ENCODE measurements around the gene NNAT.
"Not testable (repeated sequence)": the region's sequence is repeated elsewhere in the genome, so short reads cannot be mapped to it uniquely, and the experiment has no call there.

NNAT gene

DNA sequence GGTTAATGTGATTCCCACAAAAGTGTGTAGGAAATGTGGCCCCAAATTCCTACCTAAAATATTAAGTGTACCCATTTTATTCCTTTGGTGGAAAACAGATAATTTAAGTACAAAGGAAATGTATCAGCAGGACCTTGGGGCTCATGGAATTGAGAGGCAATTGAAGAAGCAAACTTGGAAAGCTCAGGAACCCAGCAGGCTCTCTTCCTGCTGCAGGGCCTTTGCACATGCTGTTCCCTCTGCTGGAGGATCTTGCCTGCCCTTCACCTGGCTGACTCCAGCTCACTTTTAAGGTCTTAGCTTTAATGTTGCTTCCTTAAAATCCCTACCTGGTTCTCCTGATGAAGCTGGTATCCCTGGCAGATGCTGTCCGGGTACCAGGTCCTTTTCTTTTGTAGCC, 16.5 kb downstream of the NNAT start:
- in situ Hi-C loops (cut with MboI; ENCODE audit: low sequenced_read_pairs), result loop anchor here (25.0 kb wide), 1 partner anchor 275 kb away; the partner anchor contains the start of gene GHRH

DNA sequence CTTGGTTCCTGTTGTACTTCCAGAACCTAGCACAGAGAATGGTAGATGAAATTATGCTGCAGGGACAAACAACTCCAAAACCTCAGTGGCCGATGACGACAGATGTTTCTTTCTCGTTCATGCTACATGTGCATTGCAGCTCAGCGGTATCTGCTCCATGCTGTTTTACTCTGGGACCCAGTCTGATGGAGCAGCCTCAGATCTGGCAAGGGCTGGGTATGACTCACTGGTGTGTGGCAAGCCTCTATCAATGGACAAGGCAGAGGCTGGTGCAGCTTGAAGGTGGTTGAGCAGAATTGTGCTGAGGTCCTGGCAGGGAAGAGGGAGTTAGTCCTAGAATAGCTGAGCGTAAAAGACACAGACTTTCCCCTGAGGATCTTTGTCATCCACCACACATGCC, 17.0 kb downstream of the NNAT start:
- in situ Hi-C loops (cut with MboI; ENCODE audit: low sequenced_read_pairs), result loop anchor here (25.0 kb wide), 1 partner anchor 276 kb away; the partner anchor contains the start of gene GHRH

DNA sequence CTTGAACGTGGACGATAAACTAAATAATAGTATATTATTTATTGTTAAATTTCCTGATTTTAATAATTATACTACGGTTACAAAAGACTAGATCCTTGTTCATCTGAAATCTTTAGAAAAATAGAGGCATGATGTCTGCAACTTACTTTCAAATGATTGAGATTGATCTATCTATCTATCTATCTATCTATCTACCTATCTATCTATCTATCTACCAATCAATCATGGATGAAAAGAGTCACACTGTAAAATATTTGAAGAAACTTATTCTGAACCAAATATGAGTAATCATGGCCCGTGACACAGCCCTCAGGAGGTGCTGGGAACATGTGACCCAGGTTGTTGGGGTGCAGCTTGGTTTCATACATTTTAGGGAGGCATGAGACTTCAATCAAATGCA, 18.4 kb downstream of the NNAT start:
- in situ Hi-C loops (cut with MboI; ENCODE audit: low sequenced_read_pairs), result loop anchor here (25.0 kb wide), 1 partner anchor 277 kb away; the partner anchor contains the start of gene GHRH

DNA sequence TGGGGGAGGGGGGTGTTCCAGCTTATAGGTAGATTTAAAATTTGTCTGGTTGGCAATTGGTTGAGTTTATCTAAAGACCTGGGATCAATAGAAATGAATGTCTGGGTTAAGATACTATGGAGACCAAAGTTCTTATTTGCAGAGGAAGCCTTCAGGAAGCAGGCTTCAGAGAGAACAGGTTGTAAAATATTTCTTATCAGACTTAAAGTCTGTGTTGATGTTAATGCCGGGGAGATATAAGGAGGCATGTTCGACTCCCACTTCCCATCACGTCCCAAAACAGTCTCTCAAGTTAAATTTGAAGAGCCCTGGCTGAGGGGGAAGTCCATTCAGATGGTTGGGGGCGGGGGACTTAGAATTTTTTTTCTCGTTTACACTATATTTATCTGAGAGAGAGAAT, 19.0 kb downstream of the NNAT start:
- in situ Hi-C loops (cut with MboI; ENCODE audit: low sequenced_read_pairs), result loop anchor here (25.0 kb wide), 1 partner anchor 278 kb away; the partner anchor contains the start of gene GHRH

DNA sequence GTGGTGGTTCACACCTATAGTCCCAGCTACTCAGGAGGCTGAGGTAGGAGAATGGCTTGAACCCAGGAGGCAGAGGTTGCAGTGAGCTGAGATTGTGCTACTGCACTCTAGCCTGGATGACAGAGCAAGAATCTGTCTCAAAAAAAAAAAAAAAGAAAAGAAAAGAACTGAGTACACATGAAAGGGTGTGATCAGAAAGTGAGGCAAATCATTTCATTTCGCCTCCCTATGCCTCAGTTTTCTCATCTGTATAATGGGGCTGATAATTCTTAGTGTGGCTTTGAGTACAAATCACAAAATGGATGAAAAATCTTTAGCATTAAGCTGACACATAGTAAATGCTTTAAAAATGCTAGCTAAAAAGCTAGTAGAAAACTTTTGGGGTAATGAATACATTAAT, 19.8 kb downstream of the NNAT start:
- in situ Hi-C loops (cut with MboI; ENCODE audit: low sequenced_read_pairs), result loop anchor here (25.0 kb wide), 1 partner anchor 279 kb away; the partner anchor contains the start of gene GHRH

DNA sequence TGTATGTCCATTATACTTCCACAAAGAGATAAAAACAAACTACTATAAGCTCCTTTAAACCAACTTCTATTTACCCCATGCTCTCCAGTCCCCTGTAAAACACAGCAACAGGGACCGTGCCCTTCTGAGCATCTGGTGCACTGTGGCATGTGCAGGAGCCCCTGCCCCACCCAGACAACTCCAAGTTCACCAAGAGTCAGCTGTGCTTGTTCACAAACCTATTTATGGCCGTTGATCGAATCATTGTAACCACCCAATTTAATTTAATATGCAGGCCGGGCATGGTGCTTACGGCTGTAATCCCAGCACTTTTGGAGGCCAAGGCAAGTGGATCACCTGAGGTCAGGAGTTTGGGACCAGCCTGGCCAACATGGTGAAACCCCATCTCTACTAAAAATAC, 20.3 kb downstream of the NNAT start:
- in situ Hi-C loops (cut with MboI; ENCODE audit: low sequenced_read_pairs), result loop anchor here (25.0 kb wide), 1 partner anchor 279 kb away; the partner anchor contains the start of gene GHRH

DNA sequence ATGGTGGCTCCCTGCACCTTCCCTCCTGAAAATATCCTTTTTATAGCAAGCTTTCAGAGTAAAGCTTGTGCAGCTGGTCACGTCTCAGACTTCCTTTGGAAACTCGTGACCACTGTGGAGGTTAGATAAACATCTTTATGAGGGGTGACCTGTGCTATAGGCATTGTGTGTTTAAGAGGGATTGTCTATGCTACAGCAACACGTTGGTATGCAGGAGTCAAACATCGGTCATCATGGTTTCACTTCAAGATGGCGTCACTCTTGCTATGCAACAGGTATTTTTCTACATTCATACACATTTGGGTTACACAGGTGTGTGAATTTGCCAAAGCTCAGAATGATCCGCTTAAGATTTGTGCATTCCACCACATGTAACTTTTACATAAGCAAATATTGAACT, 21.2 kb downstream of the NNAT start:
- in situ Hi-C loops (cut with MboI; ENCODE audit: low sequenced_read_pairs), result loop anchor here (25.0 kb wide), 1 partner anchor 280 kb away; the partner anchor contains the start of gene GHRH

DNA sequence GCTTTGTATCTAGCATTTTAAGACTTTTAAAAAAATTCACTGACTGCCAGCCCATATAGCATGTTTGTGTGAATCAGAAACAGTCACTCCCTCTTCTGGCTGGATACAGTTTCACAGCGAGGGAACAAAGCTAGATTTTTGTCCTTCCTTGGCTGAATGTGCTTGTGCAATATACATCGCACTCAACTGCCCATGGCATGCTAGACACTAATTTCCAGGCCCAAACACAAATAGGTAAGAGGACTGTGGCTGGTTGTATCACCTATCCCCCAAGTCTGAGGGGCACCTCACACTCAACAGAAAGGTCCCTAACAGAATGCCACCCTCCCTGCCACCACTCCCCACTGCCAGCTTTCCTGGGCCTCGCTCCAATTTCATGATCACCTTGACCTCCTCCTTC, 22.8 kb downstream of the NNAT start:
- in situ Hi-C loops (cut with MboI; ENCODE audit: low sequenced_read_pairs), result loop anchor here (25.0 kb wide), 1 partner anchor 282 kb away; the partner anchor contains the start of gene GHRH

DNA sequence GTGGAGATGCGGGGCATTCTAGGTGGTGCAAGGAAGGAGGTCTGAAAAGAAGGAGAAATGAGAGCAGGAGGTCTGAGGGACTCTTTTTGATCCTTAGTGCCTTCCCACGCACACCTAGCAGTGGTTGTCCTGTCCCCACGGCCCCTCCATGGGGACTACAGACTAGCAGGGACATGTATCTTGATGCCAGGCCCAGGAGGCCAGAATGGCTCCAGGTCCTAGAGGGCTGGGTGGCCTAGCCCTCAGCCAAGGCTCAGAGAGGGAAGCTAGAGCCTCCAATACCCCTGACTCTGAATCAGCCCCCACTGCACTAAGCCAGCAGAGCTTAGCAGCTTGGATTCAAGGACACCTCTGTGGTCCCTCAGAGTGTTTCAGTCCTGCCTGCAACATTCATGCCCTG, 23.3 kb downstream of the NNAT start:
- in situ Hi-C loops (cut with MboI; ENCODE audit: low sequenced_read_pairs), result loop anchor here (25.0 kb wide), 1 partner anchor 282 kb away; the partner anchor contains the start of gene GHRH

DNA sequence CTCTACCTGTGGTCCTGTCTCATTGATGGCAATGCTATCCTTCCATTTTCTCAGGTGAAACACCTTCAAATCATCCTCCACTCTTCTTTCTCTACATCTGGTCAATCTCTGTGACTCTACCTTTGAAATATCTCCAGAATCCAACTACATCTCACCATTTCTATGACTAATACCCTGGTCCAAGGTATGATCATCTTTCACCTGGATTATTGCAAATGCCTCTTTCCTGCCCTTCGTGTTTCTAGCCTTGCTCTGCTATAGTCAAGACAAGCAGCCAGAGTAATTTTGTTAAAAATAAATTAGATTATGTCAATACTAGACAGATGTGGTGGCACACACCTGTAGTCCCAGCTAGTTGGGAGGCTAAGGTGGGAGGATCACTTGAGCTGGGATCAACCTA, 24.5 kb downstream of the NNAT start:
- in situ Hi-C loops (cut with MboI; ENCODE audit: low sequenced_read_pairs), result loop anchor here (25.0 kb wide), 1 partner anchor 283 kb away; the partner anchor contains the start of gene GHRH

DNA sequence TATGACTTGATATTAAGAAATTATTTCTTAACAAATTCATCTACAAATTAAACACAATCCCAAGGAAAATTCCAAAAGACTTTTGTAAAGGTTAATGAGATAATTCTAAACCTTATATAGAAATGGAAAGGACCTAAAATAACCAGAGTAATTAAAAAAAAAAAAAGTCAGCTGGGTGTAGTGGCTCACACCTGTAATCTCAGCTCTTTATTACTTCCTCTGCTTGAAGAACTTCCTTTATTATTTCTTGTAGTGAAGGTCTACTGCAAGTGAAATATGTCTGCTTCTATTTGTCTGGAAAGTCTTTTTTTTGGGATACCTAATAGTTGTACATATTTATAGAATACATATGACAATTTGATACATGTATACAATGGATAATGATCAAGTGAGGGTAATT, 26.9 kb downstream of the NNAT start:
- in situ Hi-C loops (cut with MboI; ENCODE audit: low sequenced_read_pairs), result loop anchor here (25.0 kb wide), 1 partner anchor 286 kb away; the partner anchor contains the start of gene GHRH

DNA sequence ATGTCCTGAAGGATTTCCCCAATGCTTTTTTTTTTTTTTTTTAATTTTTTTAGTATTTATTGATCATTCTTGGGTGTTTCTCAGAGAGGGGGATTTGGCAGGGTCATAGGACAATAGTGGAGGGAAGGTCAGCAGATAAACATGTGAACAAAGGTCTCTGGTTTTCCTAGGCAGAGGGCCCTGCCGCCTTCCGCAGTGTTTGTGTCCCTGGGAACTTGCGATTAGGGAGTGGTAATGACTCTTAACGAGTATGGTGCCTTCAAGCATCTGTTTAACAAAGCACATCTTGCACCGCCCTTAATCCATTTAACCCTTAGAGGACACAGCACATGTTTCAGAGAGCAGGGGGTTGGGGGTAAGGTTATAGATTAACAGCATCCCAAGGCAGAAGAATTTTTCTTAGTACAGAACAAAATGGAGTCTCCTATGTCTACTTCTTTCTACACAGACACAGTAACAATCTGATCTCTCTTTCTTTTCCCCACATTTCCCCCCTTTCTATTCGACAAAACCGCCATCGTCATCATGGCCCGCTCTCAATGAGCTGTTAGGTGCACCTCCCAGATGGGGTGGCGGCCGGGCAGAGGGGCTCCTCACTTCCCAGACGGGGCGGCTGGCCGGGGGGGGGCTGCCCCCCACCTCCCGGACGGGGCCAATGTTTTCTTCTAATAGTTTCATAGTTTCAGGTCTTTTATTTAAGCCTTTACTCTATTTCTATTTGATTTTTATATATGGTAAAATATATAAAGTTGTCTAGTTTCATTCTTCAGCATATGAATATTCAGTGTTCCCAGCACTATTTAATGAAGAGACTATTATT, 29.3 kb downstream of the NNAT start:
- in situ Hi-C loops (cut with MboI; ENCODE audit: low sequenced_read_pairs), result not testable (repeated sequence)

DNA sequence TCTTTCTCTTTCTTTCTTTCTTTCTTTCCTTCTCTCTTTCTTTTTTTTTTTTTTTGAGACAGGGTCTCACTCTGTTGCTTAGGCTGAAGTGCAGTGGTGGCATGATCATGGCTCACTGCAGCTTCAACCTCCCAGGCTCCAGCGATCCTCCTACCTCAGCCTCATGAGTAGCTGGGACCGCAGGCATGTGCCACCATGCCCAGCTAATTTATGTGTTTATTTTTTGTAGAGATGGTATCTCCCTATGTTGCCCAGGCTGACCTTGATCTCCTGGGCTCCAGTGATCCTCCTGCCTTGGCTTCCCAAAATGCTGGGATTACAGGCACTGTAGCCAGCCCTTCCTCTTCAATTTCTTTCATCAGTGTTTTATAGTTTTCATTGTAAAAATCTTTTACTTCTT, 30.6 kb downstream of the NNAT start:
- in situ Hi-C loops (cut with MboI; ENCODE audit: low sequenced_read_pairs), result not testable (repeated sequence)

DNA sequence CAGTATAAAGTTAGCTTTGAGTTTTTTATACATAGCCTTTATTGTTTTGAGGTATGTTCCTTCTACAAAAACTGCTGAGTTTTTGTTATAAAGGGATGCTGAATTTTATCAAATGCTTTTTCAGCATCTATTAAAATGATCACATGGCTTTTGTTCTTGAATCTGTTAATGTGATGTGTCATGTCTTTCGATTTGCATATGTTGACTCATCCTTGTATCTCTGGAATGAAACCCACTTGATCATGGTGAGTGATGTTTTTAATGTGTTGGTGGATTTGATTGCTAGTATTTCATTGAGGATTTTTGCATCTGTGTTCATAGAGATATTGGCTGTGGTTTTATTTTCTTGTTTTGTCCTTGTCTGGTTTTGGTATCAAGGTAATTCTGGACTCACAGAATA, 31.4 kb downstream of the NNAT start:
- in situ Hi-C loops (cut with MboI; ENCODE audit: low sequenced_read_pairs), result no loop called here

DNA sequence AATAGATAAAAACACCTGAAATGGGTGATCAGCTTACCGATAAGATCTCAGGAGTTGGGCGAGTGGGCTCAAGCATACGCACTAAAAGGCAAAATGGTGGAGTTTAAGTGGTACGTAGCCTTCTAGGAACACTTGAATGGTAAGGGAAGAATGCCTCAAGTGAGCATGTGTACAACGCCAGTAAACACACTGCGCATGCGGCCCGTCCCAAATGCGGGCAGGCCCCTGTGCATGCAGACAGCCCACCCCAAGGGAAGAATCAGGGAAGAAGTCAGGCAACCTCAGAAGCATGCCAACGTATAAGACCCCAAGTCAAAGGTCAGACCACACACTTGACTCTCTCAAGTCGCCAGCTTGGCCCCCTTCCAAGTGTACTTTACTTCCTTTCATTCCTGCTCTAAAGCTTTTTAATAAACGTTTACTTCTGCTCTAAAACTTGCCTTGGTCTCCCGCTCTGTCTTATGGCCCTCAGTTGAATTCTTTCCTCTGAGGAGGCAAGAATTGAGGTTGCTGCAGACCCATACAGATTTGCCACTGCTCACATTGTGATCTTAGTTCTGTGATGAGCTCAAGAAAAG, 33.8 kb downstream of the NNAT start:
- in situ Hi-C loops (cut with MboI; ENCODE audit: low sequenced_read_pairs), result not testable (repeated sequence)

DNA sequence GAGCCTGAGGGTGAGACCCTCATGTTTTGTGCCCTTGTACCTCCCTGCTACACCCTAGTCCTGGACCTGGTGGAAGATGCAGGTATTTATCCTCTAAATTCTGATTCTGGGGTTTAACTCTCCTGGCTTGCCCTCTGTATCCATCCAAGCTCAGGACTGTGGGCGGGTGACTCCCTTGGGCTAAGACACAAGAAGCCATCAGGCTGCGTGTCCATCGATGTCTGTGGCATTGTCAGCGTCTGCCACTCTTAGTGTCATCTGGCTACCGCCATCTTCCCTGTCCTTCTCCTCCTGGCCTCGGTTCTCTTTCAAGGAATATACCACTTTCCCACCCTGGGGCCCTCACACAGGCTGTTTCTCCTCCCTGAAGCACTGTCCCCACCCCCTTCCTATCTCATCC, 35.5 kb downstream of the NNAT start:
- in situ Hi-C loops (cut with MboI; ENCODE audit: low sequenced_read_pairs), result no loop called here

DNA sequence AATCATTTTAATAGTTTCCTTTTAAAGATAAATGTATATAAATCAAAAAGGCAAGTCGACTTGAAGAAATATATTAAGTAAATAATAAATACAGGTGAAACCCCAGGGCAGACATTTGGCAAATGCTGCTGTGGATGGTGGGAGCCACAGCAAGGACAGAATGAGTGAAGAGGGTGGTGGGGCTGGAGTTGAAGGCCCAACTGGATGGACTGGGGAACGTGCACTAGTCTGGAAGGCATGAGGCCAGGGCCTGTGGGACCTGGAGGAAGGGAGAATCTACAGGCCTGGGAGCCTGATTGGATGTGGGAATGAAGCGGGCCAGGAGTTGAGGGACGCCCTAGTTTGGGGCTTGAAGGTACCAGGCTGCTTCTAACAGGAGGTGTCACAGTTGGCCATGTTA, 37.3 kb downstream of the NNAT start:
- in situ Hi-C loops (cut with MboI; ENCODE audit: low sequenced_read_pairs), result no loop called here

DNA sequence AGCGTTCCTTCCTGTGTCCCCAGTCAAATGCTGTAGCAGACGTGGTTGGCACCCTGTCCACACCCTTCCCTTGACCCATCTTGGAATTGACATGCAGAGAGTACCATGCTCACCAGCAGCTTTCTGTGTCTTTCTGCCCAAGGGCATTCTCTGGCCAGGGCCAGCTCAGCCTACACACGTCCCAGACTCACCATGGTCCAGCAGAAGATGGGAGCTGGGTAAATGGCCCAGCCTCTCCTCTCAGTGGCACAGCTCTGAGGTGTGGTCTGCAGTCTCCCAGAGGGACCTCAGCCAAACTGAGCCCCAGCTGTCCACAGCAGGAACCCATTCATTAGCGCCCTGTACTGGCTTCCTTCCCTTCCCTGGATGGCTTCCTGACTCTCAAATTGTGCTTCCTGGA, 37.7 kb downstream of the NNAT start:
- in situ Hi-C loops (cut with MboI; ENCODE audit: low sequenced_read_pairs), result no loop called here

DNA sequence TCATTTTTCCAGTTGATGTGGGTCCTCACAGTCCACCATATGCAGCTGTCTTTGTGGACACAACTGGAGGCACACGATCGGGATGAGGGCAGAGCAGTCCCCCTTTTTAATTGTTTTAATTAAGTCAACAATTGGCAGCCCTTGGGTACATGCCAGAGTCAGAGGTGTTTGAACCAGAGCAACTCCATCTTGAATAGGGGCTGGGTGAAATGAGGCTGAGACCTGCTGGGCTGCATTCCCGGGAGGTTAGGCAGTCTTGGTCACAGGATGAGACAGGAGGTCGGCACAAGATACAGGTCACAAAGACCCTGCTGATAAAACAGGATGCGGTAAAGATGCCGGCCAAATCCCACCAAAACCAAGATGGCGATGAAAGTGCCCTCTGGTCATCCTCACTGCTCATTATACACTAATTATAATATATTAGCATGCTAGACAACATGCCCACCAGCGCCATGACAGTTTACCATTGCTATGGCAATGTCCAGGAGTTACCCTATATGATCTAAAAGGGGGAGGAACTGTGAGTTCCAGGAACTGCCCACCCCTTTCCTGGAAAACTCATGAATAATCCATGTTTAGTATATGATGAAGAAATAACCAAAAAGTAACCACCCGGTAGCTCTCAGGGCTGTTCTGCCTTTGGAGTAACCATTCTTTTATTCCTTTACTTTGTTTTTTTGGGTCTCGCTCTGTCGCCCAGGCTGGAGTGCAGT, 38.4 kb downstream of the NNAT start:
- in situ Hi-C loops (cut with MboI; ENCODE audit: low sequenced_read_pairs), result no loop called here

DNA sequence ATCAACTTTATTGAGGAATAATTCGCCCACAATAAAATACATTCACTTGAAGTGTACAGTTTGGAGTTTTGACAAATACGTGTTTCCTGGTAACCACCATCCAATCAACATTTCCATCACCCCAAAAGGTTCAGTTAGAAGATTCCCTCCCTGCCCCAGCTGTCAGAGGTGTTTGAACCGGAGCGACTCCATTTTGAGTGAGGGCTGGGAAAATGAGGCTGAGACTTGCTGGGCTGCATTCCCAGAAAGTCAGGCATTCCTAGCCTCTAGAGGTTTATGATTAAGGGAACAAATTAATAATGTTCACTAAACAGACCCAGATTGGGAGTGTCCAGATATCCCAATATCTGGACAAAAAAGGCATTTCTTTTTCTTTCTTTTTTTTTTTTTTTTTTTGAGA, 39.6 kb downstream of the NNAT start:
- in situ Hi-C loops (cut with MboI; ENCODE audit: low sequenced_read_pairs), result no loop called here
